Measurements from ENCODE around the gene ABHD16A.

The ABHD16A gene

GRCh38 chr6:31707701-31708100, 4.6 kb upstream of the ABHD16A start:
- in situ Hi-C loops (cut with MboI; ENCODE audit: low sequenced_read_pairs, unreplicated experiment) = no loop called here
- TF ChIP-seq CTCF (IDR thresholded peaks at IDR 0.05; ENCODE audit: borderline replicate concordance, control extremely low read depth, extremely low read depth, insufficient read depth, missing control alignments) = no peak
- no peak for DNase-seq (ENCODE audit: low spot score)

DNA sequence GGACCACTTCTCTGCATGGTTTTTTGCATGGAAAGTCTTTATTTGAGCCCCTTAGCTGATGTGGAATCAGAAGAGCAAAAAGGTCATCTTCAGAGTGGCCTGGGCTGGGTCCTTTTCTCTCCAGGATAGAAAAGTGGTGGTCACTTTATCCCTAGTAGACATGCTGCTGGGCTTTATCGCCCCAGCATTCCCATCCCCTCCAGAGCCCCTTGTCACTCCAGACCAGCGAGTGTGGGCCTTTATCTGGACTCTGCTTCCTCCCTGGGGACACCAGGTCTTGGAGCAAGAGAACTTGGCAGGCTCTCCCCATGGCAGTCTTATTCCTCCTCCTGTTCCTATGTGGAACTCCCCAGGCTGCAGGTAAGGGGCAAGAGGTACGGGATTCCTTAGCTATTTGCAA, 3.5 kb upstream of the ABHD16A start, which contains the start of gene LY6G6F:
Gene LY6G6F (plus strand): TSS at position 268 of the 400 bp plus-strand sequence. CDS start 41 bp downstream, at position 309.
- TF ChIP-seq CTCF (IDR thresholded peaks at IDR 0.05; ENCODE audit: borderline replicate concordance, control extremely low read depth, extremely low read depth, insufficient read depth, missing control alignments) = no peak
- in situ Hi-C loops (cut with MboI; ENCODE audit: low sequenced_read_pairs, unreplicated experiment) = no loop called here
- DNase-seq (ENCODE audit: low spot score) = no peak

- DNase-seq (ENCODE audit: low spot score) = no peak
- in situ Hi-C loops (cut with MboI; ENCODE audit: low sequenced_read_pairs, unreplicated experiment) = no loop called here
- no peak for TF ChIP-seq CTCF (IDR thresholded peaks at IDR 0.05; ENCODE audit: borderline replicate concordance, control extremely low read depth, extremely low read depth, insufficient read depth, missing control alignments)
These were observed 2.8 kb upstream of the ABHD16A start for GRCh38 chr6:31705931-31706330.

DNA sequence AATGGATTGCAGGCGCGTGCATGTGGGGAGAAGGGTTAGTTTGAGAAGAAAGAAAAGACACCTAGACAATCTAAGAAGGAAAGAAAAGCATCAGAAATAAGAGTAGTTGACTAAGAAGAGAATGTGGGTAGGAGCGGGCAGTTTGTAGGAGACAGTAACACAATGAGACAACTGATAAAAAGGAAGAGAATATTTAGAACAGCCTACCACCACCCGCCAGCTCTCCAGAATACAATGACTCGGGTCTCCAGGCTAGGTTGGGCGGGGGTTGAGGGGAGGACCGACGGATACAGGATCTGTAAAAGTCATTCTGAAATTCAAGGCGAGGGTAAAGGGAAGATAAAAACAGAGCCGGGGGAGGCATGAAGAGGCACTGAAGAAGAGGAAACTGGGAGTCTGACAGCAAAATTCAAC, 712 bp downstream of the ABHD16A start:
- in situ Hi-C loops (cut with MboI; ENCODE audit: low sequenced_read_pairs, unreplicated experiment) = no loop called here
- TF ChIP-seq CTCF (IDR thresholded peaks at IDR 0.05; ENCODE audit: borderline replicate concordance, control extremely low read depth, extremely low read depth, insufficient read depth, missing control alignments) = no peak
- no peak for DNase-seq (ENCODE audit: low spot score)

GRCh38 chr6:31701666-31702404, 1.3 kb downstream of the ABHD16A start:
- in situ Hi-C loops (cut with MboI; ENCODE audit: low sequenced_read_pairs, unreplicated experiment) = no loop called here
- no peak for DNase-seq (ENCODE audit: low spot score)

DNA sequence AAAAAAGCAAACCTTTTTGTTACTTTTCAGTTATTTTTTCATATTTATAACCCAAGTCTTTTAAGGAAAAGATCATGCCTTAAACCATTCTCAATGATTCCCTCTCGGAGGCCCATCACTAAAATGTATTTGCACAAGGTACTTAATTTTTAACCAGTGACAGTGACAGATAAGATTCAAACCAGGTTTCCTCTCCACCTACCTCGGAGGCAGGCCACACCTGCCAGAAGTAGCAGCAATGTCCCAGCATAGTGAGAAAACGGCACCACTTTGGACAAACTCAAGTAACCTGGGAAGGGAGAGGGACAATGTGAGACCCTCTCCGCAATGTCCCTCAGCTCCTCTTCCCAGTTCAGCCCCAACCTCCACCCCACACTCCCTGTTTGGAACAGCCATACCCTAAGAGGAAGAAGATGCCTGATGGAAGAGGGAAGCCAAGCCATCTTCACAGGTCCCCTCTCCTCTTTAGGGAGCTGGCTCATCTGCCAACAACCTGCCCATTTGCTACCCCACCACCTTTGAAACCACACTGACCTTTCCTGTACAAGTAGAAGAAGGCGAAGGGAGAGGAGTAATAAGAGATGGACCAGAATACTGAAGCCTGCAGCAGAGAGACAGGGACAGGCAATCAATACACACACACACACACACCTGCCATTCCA, 2.3 kb downstream of the ABHD16A start:
- TF ChIP-seq CTCF (IDR thresholded peaks at IDR 0.05; ENCODE audit: borderline replicate concordance, control extremely low read depth, extremely low read depth, insufficient read depth, missing control alignments) = no peak
- in situ Hi-C loops (cut with MboI; ENCODE audit: low sequenced_read_pairs, unreplicated experiment) = no loop called here
- no peak for DNase-seq (ENCODE audit: low spot score)

More at GRCh38 chr6:31701666-31702404, 1.3 kb downstream of the ABHD16A start:
- no peak for TF ChIP-seq CTCF (IDR thresholded peaks at IDR 0.05; ENCODE audit: borderline replicate concordance, control extremely low read depth, extremely low read depth, insufficient read depth, missing control alignments)
